Measurements from ENCODE around the gene KLHDC7B. TPM values are rescaled to one million over a fixed set of nuclear protein-coding genes. Genes with fewer than 3 reads are reported as not detected.
"Not testable (repeated sequence)": the region's sequence is repeated elsewhere in the genome, so short reads cannot be mapped to it uniquely, and the experiment has no call there.

The KLHDC7B gene
- total and polyA plus RNA-seq, 5 donors, result 0.08 to 0.14 (median 0.09) TPM; not detected in 2

- DNase-seq (peak in 2 of 3 donors; percentile 9 to 47), ATAC-seq (no peak)
- Histone ChIP-seq H3K27ac (ENCODE audit: low read length) (no peak overlapping the region), H3K4me3 (ENCODE audit: low read length) (no peak overlapping the region), H3K4me1 (ENCODE audit: control insufficient read depth, insufficient read depth, low read length) (no peaks in the 10 kb centered on the region), H3K9me3 (ENCODE audit: control insufficient read depth, low read length) (no peaks in the 10 kb centered on the region), H3K27me3 (ENCODE audit: control insufficient read depth, insufficient read depth) (no peaks in the 10 kb centered on the region)
- 94% methylated on average over 7 of the region's 7 CpGs for WGBS
- intact Hi-C loops (cut with DNase I), result no loop called here
Observed at GRCh38 chr22:50518606-50519005, 27.1 kb upstream of the KLHDC7B start.

DNA sequence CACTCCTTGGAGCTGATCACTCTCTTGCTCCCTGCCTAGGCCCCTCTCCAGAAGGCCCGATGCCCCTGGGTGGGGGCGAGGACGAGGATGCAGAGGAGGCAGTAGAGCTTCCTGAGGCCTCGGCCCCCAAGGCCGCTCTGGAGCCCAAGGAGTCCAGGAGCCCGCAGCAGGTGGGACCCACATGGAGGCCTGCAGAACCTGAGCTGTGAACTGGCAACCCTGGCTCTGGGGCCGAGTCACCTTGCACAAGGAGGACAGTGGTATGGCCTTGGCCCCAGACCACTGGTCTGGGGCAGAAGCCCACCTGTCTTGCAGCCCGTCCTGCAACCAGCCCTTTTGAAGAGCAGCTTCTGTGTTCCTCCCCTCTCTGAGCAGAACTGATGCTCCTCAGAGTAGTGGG, 26.5 kb upstream of the KLHDC7B start:
- 94% methylated on average over 8 of the region's 8 CpGs for WGBS

DNA sequence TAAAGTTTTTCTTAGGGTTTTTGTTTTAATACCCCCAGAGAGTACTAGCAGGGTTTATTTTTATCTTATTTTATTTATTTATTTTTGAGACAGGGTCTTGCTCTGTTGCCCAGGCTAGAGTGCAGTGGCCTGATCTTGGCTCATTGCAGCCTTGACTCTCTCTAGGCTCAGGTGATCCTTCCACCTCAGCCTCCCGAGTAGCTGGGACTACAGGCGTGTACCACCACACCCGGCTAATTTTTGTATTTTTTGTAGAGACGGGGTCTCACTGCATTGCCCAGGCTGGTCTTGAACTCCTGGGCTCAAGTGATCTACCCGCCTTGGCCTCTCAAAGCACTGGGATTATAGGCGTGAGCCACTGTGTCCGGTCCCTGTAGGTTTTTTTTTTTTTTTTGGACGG, 25.5 kb upstream of the KLHDC7B start:
- H3K4me3 ChIP-seq (ENCODE audit: low read length); H3K27me3 ChIP-seq (ENCODE audit: control insufficient read depth, insufficient read depth); ATAC-seq; H3K9me3 ChIP-seq (ENCODE audit: control insufficient read depth, low read length); DNase-seq; intact Hi-C loops (cut with DNase I); H3K4me1 ChIP-seq (ENCODE audit: control insufficient read depth, insufficient read depth, low read length); H3K27ac ChIP-seq (ENCODE audit: low read length): not testable (repeated sequence)
- WGBS, result 98% methylated on average over 8 of the region's 8 CpGs

More for the DNA sequence above, 26.5 kb upstream of the KLHDC7B start:
- no peak overlapping the region for H3K4me3 ChIP-seq (ENCODE audit: low read length)
- H3K9me3 ChIP-seq (ENCODE audit: control insufficient read depth, low read length), result no peaks in the 10 kb centered on the region
- H3K27me3 ChIP-seq (ENCODE audit: control insufficient read depth, insufficient read depth), result no peaks in the 10 kb centered on the region
- no peaks in the 10 kb centered on the region for H3K4me1 ChIP-seq (ENCODE audit: control insufficient read depth, insufficient read depth, low read length)
- H3K27ac ChIP-seq (ENCODE audit: low read length), result no peak overlapping the region
- no peak for ATAC-seq
- DNase-seq, result peak in 2 of 3 donors; percentile 30 to 50
- intact Hi-C loops (cut with DNase I), result no loop called here

GRCh38 chr22:50520826-50521453, 24.8 kb upstream of the KLHDC7B start:
- Histone ChIP-seq H3K9me3 (ENCODE audit: control insufficient read depth, low read length) (no peaks in the 10 kb centered on the region), H3K4me1 (ENCODE audit: control insufficient read depth, insufficient read depth, low read length) (no peaks in the 10 kb centered on the region), H3K27ac (ENCODE audit: low read length) (no peak overlapping the region), H3K4me3 (ENCODE audit: low read length) (no peak overlapping the region), H3K27me3 (ENCODE audit: control insufficient read depth, insufficient read depth) (no peaks in the 10 kb centered on the region)
- no peak for ATAC-seq
- intact Hi-C loops (cut with DNase I), result no loop called here
- WGBS, result 92% methylated on average over 13 of the region's 13 CpGs
- DNase-seq, result peak in 2 of 3 donors; percentile 49 to 60

GRCh38 chr22:50521710-50522109, 24.0 kb upstream of the KLHDC7B start:
- Histone ChIP-seq H3K4me3 (ENCODE audit: low read length) (no peak overlapping the region), H3K9me3 (ENCODE audit: control insufficient read depth, low read length) (no peaks in the 10 kb centered on the region), H3K27me3 (ENCODE audit: control insufficient read depth, insufficient read depth) (no peaks in the 10 kb centered on the region), H3K27ac (ENCODE audit: low read length) (no peak overlapping the region), H3K4me1 (ENCODE audit: control insufficient read depth, insufficient read depth, low read length) (no peaks in the 10 kb centered on the region)
- intact Hi-C loops (cut with DNase I), result no loop called here
- ATAC-seq (no peak), DNase-seq (peak in 2 of 3 donors; percentile 32 to 54)
- WGBS, result 93% methylated on average over 10 of the region's 10 CpGs

DNA sequence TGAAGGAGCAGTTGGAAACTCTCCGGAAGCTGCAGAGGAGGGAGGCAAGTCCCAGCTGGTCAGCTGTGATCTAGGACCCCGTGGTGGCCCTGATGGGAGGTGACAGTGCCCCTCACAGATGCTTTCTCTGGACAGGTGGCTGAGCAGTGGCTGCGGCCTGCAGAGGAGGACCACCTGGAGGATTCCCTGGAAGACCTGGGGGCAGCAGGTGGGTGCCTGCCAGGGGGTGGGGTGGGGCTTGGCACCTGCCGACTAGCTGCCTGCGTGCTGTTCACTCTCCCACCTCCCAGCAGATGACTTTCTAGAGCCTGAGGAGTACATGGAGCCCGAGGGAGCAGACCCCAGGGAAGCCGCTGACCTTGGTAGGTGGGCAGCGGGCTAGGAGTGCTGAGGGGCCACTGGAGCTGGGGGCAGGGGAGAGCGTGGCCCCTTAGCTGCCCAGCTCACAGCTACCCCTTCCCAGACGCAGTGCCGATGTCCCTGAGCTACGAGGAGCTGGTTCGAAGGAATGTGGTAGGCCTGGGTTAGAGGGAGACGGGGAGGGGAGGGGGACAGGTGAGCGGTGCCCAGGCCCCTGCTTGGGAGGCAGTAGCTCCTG, 23.4 kb upstream of the KLHDC7B start:
- H3K9me3 ChIP-seq (ENCODE audit: control insufficient read depth, low read length), result no peaks in the 10 kb centered on the region
- H3K27ac ChIP-seq (ENCODE audit: low read length), result no peak overlapping the region
- DNase-seq (peak in 2 of 3 donors; percentile 45 to 48), ATAC-seq (no peak)
- H3K27me3 ChIP-seq (ENCODE audit: control insufficient read depth, insufficient read depth), result no peaks in the 10 kb centered on the region
- intact Hi-C loops (cut with DNase I), result no loop called here
- H3K4me1 ChIP-seq (ENCODE audit: control insufficient read depth, insufficient read depth, low read length), result no peaks in the 10 kb centered on the region
- WGBS, result 91% methylated on average over 15 of the region's 15 CpGs
- H3K4me3 ChIP-seq (ENCODE audit: low read length), result no peak overlapping the region

GRCh38 chr22:50522806-50523438, 22.8 kb upstream of the KLHDC7B start:
- WGBS, result 86% methylated on average over 22 of the region's 22 CpGs

DNA sequence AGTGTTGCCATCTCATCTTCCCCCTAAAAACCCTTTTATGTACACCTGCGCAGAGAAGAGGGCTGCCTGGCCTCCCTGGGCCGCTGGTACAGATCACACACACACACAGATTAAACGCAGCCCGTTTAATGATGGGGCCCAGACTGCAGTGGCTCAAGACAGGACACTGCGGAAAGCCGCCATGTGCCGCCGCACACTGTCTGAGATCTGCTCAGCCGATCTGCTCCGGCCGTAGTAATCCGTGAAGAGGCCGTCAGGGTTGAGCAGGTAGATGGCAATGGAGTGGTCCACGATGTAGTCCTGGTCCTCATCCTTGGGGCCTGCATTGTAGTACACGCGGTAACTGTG, 22.3 kb upstream of the KLHDC7B start:
- H3K4me3 ChIP-seq (ENCODE audit: low read length), result no peak overlapping the region
- ATAC-seq, result no peak
- 91% methylated on average over 16 of the region's 16 CpGs for WGBS
- no peaks in the 10 kb centered on the region for H3K27me3 ChIP-seq (ENCODE audit: control insufficient read depth, insufficient read depth)
- peak in 1 of 3 donors; percentile 56 for DNase-seq
- intact Hi-C loops (cut with DNase I), result no loop called here
- no peaks in the 10 kb centered on the region for H3K4me1 ChIP-seq (ENCODE audit: control insufficient read depth, insufficient read depth, low read length)
- no peaks in the 10 kb centered on the region for H3K9me3 ChIP-seq (ENCODE audit: control insufficient read depth, low read length)
- no peak overlapping the region for H3K27ac ChIP-seq (ENCODE audit: low read length)

More at GRCh38 chr22:50522806-50523438, 22.8 kb upstream of the KLHDC7B start:
- Histone ChIP-seq H3K9me3 (ENCODE audit: control insufficient read depth, low read length) (no peaks in the 10 kb centered on the region), H3K4me1 (ENCODE audit: control insufficient read depth, insufficient read depth, low read length) (no peaks in the 10 kb centered on the region), H3K4me3 (ENCODE audit: low read length) (no peak overlapping the region), H3K27ac (ENCODE audit: low read length) (no peak overlapping the region), H3K27me3 (ENCODE audit: control insufficient read depth, insufficient read depth) (no peaks in the 10 kb centered on the region)
- intact Hi-C loops (cut with DNase I), result no loop called here
- no peak for ATAC-seq
- DNase-seq, result peak in 2 of 3 donors; percentile 48 to 56

DNA sequence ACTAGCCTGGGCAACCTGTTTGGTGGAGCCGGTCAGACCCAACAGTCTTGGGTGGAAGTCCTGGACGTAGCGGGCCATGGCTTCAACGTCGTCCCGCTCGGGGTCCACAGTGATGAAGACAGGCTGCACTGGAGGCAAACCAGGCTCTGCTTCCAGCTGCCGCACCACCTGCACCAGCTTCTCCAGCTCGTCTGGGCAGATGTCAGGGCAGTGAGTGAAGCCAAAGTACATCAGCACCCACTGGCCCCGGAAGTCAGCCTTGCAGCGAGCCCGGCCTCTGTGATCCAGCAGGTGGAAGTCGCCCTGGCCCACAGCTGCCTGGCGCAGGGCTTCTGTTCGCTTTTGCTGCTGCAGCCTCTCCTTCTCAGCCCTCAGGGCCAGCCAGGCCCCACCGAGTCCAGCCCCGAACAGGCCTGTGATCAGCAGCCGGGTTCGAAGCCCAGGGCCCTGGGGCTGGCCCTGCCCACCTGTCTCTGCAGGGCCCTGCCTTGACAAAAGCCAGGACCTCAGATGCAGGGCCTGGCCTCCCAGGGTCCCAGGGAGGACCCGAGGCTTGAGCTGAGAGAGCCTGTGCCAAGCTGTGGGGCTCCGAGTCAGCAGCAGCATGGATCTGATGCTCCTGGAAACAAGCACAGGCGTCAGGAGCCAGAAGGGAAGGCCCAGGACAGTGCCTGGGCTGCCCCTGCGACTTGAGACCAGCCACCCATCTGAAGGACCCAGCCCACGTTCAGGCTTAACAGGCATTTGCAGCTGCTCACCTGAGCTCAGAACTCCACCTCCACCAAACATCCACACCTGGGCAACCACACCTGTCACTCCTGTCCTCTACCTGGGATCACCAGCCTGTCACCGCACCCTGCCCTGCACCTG, 21.7 kb upstream of the KLHDC7B start:
- Histone ChIP-seq H3K4me3 (ENCODE audit: low read length) (no peak overlapping the region), H3K4me1 (ENCODE audit: control insufficient read depth, insufficient read depth, low read length) (no peaks in the 10 kb centered on the region), H3K9me3 (ENCODE audit: control insufficient read depth, low read length) (no peaks in the 10 kb centered on the region), H3K27ac (ENCODE audit: low read length) (no peak overlapping the region), H3K27me3 (ENCODE audit: control insufficient read depth, insufficient read depth) (no peaks in the 10 kb centered on the region)
- intact Hi-C loops (cut with DNase I), result no loop called here
- DNase-seq (peak in 2 of 3 donors; percentile 59 to 68), ATAC-seq (no peak)
- WGBS, result 82% methylated on average over 25 of the region's 25 CpGs

DNA sequence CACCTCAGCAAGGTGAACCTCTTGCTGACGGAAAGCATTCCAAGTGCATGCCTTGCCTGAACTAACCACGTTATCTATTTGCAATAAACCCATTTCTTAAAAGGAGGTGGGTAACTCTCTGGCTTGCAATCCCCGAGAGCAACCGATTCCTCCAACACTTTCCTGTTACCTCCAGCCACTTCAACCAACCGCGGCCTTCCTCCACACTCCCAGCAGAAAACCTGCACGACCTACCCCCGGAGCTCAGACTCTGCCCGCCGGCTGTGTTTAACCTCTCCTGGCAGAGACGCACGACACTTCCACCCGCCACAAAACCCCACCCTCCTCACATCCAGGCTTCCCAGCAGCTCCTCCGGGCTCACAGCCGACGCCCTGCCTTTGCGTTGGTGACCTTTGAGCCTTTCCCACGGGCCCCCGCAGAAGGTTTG, 21.0 kb upstream of the KLHDC7B start:
- peak in 1 of 2 donors; percentile 6 for ATAC-seq
- intact Hi-C loops (cut with DNase I), result no loop called here
- 7% methylated on average over 19 of the region's 19 CpGs for WGBS
- Histone ChIP-seq H3K4me3 (ENCODE audit: low read length) (peak overlapping the region; percentile 59), H3K27me3 (ENCODE audit: control insufficient read depth, insufficient read depth) (no peaks in the 10 kb centered on the region), H3K9me3 (ENCODE audit: control insufficient read depth, low read length) (no peaks in the 10 kb centered on the region), H3K4me1 (ENCODE audit: control insufficient read depth, insufficient read depth, low read length) (no peaks in the 10 kb centered on the region), H3K27ac (ENCODE audit: low read length) (peak overlapping the region; percentile 78)
- DNase-seq, result no peak
